Right renal pelvis (tissue), 4 donors: ENCODE data around the gene EHF. TPM values are rescaled to one million over a fixed set of nuclear protein-coding genes. Genes with fewer than 3 reads are reported as not detected.

Experiments used
- polyA plus RNA-seq, 4 donors: library from polyadenylated mRNA; unstranded; fragments of 120-200 nt; gene quantifications; one replicate each; pipeline ENCODE4 v1.2.1, GENCODE V29; 2013; ENCODE audit not compliant: insufficient read length in 4 of 4

Gene EHF
- polyA plus RNA-seq, 4 donors = 18.0 to 35.1 (median 26.4) TPM

Other genes starting within 250 kb of the EHF start
- gene CAT, start 182.2 kb upstream of the EHF start, polyA plus RNA-seq = 100 to 1,000 TPM; 165 to 181 (median 170) TPM
- gene ELF5, start 107.3 kb upstream of the EHF start, polyA plus RNA-seq = 100 to 1,000 TPM in 1 of 4 donors, 10 to 100 TPM in 3; 55.2 to 103 (median 65.5) TPM